Dermis lymphatic vessel endothelial cell (primary cell): Measurements from ENCODE around the gene THBD. TPM values are rescaled to one million over a fixed set of nuclear protein-coding genes. Genes with fewer than 3 reads are reported as not detected.

Source experiments
- total RNA-seq: library from RNA; depleted of rRNA; stranded (reverse); fragments of >200 nt; gene quantifications from 2 replicates; pipeline ENCODE4 v1.2.1, GENCODE V29; 2014

Gene THBD
- 7.2 and 10.5 TPM in 2 replicates for total RNA-seq

GRCh38 chr20:23049201-23050075 lies at the start of gene THBD:
Gene THBD (minus strand): TSS chr20:23049672. CDS start chr20:23049504, 168 bp downstream.

GRCh38 chr20:23086056-23086566 lies 36.6 kb upstream of the THBD start, which contains the start of gene CD93:
Gene CD93 (minus strand): TSS chr20:23086324. CDS start chr20:23086192, 132 bp downstream.

GRCh38 chr20:23034721-23035671 lies 14.5 kb downstream of the THBD start, which contains the start of gene SSTR4:
Gene SSTR4 (plus strand): TSS chr20:23035312. CDS start chr20:23035484, 172 bp downstream.

Other genes starting within 250 kb of the THBD start
- not detected in 2 replicates for gene SSTR4, start 14.4 kb downstream of the THBD start, total RNA-seq
- gene CD93, start 36.7 kb upstream of the THBD start, total RNA-seq, result 40.5 and 48.4 TPM in 2 replicates